GM12891 (cell line): ENCODE results near the gene EPHB4.

ENCODE experiments used
- DNase-seq: peaks from one replicate; pipeline ENCODE4 v3.0.0; 2011; ENCODE audit warnings: low spot score; ENCODE audit not compliant: insufficient read length
- FAIRE-seq: peaks from 2 replicates; lab custom pipeline; 2011; peaks lifted over from hg19 to GRCh38; lab: Jason Lieb, UNC
- PAX5 ChIP-seq: IDR thresholded peaks from 2 replicates; pipeline ENCODE4 v1.6.1; 2011; ENCODE audit warnings: low read length, moderate library complexity, mild to moderate bottlenecking; ENCODE audit not compliant: insufficient read depth, severe bottlenecking
- POLR2A ChIP-seq: IDR thresholded peaks from 2 replicates; pipeline ENCODE4 v1.6.1; 2011; ENCODE audit warnings: low read depth, low read length, control low read depth
- POLR2AphosphoS5 ChIP-seq: IDR thresholded peaks from 2 replicates; pipeline ENCODE4 v1.6.1; 2011; ENCODE audit warnings: low read depth, low read length, control low read depth
- POU2F2 ChIP-seq: IDR thresholded peaks from 2 replicates; pipeline ENCODE4 v1.6.1; 2011; ENCODE audit warnings: low read depth, mild to moderate bottlenecking, control low read depth, low read length, moderate library complexity
- SPI1 ChIP-seq: IDR thresholded peaks from 2 replicates; pipeline ENCODE4 v1.6.1; 2011; ENCODE audit warnings: low read depth, low read length, control low read depth
- TAF1 ChIP-seq: IDR thresholded peaks from 2 replicates; pipeline ENCODE4 v1.6.1; 2011; ENCODE audit warnings: low read depth, low read length, control low read depth

EPHB4 gene

DNA sequence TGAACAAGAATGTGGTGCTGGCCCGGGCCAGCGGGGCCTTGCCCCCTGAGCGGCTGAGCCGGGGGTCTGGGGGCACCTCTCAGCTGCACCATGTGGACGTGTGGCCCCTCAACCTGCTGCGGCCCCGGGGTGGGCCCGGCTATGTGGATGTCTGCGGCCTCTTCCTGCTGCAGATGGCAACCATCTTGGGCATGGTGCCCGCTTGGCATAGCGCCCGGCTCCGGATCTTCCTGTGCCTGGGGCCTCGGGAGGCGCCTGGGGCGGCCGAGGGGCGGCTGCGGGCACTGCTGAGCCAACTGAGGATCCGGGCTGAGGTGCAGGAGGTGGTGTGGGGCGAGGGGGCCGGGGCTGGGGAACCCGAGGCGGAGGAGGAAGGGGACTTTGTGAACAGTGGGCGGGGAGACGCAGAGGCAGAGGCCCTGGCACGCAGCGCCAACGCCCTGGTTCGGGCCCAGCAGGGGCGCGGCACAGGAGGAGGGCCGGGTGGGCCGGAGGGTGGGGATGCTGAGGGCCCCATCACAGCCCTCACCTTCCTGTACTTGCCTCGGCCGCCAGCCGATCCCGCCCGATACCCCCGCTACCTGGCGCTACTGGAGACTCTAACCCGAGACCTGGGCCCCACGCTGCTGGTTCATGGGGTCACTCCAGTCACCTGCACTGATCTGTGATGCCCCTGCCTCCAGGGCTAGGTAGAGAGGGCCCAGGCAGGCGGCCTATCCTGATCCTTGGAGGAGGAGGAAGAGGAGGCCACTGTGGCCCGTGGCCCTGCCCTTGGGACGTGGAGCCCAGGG lies 38.8 kb upstream of the EPHB4 start:
- no peak for TF ChIP-seq SPI1
- TF ChIP-seq PAX5: no peak
- TF ChIP-seq POLR2AphosphoS5: no peak
- no peak for TF ChIP-seq POU2F2
- no peak for TF ChIP-seq TAF1
- no peak for TF ChIP-seq POLR2A
- FAIRE-seq (no peak), DNase-seq (no peak)

- peak; percentile 58 for FAIRE-seq
These were observed 38.1 kb upstream of the EPHB4 start for GRCh38 chr7:100865372-100865911.

GRCh38 chr7:100864263-100864845 lies 37.0 kb upstream of the EPHB4 start:
- DNase-seq (no peak), FAIRE-seq (no peak)
- TF ChIP-seq TAF1 (no peak), POLR2AphosphoS5 (no peak), SPI1 (no peak), PAX5 (no peak), POLR2A (no peak), POU2F2 (no peak)

More at GRCh38 chr7:100865372-100865911, 38.1 kb upstream of the EPHB4 start:
- no peak for DNase-seq
- no peak for TF ChIP-seq SPI1
- TF ChIP-seq POU2F2: no peak
- no peak for TF ChIP-seq TAF1
- TF ChIP-seq POLR2A: no peak
- no peak for TF ChIP-seq POLR2AphosphoS5
- TF ChIP-seq PAX5: no peak

- TF ChIP-seq POLR2A: no peak
- no peak for TF ChIP-seq TAF1
- no peak for TF ChIP-seq POU2F2
- no peak for TF ChIP-seq PAX5
- TF ChIP-seq SPI1: no peak
- TF ChIP-seq POLR2AphosphoS5: no peak
- DNase-seq: no peak
- FAIRE-seq: no peak
These were observed 36.2 kb upstream of the EPHB4 start for GRCh38 chr7:100863406-100863950.

- TF ChIP-seq POLR2AphosphoS5 (no peak), SPI1 (no peak), PAX5 (no peak), TAF1 (no peak), POLR2A (no peak), POU2F2 (no peak)
- DNase-seq: no peak
- FAIRE-seq: no peak
These were observed 34.3 kb upstream of the EPHB4 start for GRCh38 chr7:100861616-100861985.

DNA sequence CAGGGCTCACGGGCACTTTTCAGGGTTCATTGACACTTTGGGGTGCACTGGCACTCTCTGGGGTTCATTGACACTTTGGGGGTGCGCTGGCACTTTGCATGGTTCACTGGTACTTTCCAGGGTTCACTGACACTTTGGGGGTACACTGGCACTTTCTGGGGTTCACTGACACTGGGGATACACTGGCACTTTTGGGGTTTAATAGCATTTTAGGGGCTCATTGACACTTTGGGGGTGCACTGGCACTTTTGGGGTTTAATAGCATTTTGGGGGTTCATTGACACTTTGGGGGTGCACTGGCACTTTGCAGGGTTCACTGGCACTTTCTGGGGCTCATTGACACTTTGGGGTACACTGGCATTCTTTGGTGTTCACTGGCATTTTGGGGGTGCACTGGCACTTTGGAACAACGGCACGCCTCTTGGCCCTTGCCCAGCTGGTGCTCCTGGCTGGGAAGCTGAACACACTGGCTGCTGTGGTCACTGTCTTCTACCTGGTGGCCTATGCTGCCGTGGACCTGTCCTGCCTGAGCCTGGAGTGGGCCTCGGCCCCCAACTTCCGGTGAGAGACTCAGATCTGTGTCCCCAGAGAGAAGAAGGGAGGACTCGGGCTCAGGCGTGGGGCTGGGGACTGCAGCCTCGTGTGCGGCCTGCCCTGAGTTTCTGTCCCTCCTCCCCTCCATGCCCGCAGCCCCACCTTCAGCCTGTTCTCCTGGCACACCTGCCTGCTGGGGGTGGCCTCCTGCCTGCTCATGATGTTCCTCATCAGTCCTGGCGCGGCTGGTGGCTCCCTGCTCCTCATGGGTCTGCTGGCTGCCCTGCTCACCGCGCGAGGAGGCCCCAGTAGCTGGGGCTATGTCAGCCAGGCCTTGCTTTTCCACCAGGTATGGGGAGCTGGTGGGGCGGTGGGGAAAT lies 33.6 kb upstream of the EPHB4 start:
- DNase-seq: no peak
- FAIRE-seq: no peak
- TF ChIP-seq PAX5 (no peak), SPI1 (no peak), TAF1 (no peak), POLR2AphosphoS5 (no peak), POLR2A (no peak), POU2F2 (no peak)

DNA sequence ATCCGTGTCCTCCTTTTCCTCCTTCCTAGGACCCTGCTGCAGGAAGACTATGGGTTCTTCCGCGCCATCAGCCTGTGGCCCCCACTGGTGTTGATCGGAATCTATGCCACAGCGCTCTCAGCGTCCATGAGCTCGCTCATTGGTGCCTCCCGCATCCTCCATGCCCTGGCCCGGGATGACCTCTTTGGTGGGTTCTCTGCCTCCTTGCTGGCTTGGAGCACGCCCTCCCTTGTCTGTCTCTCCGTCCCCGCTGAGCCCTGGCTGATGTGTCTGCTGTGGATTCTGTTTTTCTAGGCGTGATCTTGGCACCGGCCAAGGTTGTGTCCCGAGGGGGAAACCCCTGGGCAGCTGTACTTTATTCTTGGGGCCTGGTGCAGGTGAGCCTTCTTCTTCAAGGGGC lies 32.5 kb upstream of the EPHB4 start:
- TF ChIP-seq PAX5 (no peak), POLR2AphosphoS5 (no peak), POU2F2 (no peak), POLR2A (no peak), TAF1 (no peak), SPI1 (no peak)
- no peak for FAIRE-seq
- DNase-seq: no peak

DNA sequence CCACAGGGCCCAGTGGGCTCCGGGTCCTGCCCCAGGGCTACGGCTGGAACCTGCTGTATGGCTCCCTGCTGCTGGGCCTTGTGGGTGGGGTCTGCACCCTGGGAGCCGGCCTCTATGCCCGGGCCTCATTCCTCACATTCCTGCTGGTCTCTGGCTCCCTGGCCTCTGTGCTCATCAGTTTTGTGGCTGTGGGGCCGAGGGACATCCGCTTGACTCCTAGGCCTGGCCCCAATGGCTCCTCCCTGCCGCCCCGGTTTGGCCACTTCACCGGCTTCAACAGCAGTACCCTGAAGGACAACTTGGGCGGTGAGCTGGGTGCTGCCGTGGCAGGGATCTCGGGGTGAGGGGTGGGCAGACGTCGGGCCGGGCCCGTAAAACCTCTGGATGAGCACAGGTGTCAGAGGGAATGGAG lies 29.6 kb upstream of the EPHB4 start:
- FAIRE-seq: no peak
- DNase-seq: no peak
- TF ChIP-seq PAX5 (no peak), POU2F2 (no peak), POLR2A (no peak), TAF1 (no peak), POLR2AphosphoS5 (no peak), SPI1 (no peak)
